ENCODE results near the gene EYA2. TPM values are rescaled to one million over a fixed set of nuclear protein-coding genes. Genes with fewer than 3 reads are reported as not detected.
A peak's percentile ranks its signal among the peaks of the same experiment; 100 is the strongest.

EYA2 gene
- total RNA-seq, 1 experiment from 2014 or later: 0.08 TPM

DNA sequence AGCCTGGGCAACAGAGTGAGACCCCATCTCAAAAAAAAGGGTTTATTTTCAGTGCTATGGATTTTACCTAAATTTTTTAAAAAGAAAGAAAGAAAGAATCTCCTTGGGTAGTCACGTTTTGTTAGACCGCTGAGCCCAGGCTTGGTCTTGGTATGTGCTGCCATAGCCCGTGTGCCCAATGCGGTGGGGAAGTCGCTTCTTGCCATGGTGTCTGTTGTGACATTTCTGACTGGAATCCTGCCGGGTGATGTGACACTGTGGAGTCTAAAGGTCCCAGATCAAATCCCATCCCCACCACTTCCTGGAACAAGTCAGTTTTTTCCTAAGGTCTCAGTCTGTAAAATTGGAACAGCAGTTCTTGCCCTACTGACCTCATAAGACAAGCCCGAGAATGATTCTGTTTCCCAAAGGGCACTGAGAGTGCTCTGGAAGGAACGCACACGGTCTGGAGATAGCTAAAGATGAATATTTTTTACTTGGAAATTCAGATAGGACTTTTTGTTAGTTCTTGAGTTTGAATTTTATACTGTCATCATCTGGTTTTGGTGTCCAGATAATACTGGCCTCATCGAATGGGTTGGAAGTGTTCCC, 225.8 kb downstream of the EYA2 start:
- H3K27ac ChIP-seq: no peak overlapping the region
- no peaks in the 10 kb centered on the region; the same call in 1 of the 2 replicates for H3K27me3 ChIP-seq (replicated peaks)
- H3K4me3 ChIP-seq: no peak overlapping the region
- no peak for DNase-seq (ENCODE audit: low read depth in 1 of 2, low spot score in 2 of 2)
- H3K4me1 ChIP-seq (replicated peaks): peaks cover 33% of the 10 kb centered on the region
- H3K36me3 ChIP-seq: no peaks in the 10 kb centered on the region
- H3K9me3 ChIP-seq (replicated peaks): no peaks in the 10 kb centered on the region

DNA sequence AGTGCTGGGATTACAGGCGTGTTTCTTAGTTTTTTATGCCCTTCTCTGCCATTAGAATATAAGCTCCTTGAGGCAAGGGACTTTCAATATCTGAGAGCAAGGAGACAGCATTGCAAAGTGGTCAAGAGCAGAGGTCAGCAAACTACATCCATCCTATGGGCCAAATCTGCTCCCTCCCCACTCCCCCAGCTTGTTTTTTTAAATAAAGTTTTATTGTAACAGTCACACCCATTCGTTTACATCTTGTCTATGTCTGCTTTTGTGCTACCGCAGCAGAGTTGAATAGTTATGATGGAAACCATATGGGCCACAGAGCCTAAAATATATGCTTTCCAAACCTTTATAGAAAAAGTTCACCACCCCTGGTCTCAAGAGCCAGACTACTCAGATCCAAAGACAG, 227.9 kb downstream of the EYA2 start:
- no peak for DNase-seq (ENCODE audit: low read depth in 1 of 2, low spot score in 2 of 2)
- H3K9me3 ChIP-seq (replicated peaks): no peaks in the 10 kb centered on the region
- peaks cover 49% of the 10 kb centered on the region for H3K4me1 ChIP-seq (replicated peaks)
- H3K36me3 ChIP-seq: no peaks in the 10 kb centered on the region
- no peak overlapping the region for H3K4me3 ChIP-seq
- H3K27ac ChIP-seq: no peak overlapping the region
- no peaks in the 10 kb centered on the region; the same call in 1 of the 2 replicates for H3K27me3 ChIP-seq (replicated peaks)

DNA sequence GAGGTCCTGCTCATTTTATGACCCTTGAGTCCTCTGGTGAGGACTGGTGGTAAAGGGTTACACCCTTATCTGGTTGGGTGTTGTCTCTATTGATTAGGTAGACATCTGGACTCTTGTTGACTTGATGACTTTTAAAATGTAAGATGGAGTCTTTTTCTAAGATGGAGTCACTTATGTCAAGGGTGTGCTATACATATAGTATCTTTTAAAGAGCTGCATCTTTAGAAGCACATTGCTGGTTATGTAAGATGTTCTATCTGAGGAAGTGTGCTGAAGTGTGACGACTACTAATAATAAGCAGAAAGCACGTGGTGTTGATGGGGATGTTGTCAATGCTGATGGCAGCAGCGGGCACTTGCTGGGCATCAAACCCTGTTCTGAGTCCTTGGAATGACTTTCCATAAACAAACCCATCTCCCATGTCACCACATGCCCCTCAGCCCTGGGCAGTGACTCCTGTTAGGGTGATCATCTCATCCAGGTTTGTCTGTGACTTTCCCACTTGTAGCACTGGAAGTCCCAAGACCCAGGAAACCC, 229.6 kb downstream of the EYA2 start:
- H3K9me3 ChIP-seq (replicated peaks): no peaks in the 10 kb centered on the region
- peak in 1 of 2 experiments; percentile 51 for DNase-seq (ENCODE audit: low read depth in 1 of 2, low spot score in 2 of 2)
- peak overlapping the region; percentile 86 for H3K27ac ChIP-seq
- no peaks in the 10 kb centered on the region; the same call in 1 of the 2 replicates for H3K27me3 ChIP-seq (replicated peaks)
- no peaks in the 10 kb centered on the region for H3K36me3 ChIP-seq
- no peak overlapping the region for H3K4me3 ChIP-seq
- H3K4me1 ChIP-seq (replicated peaks): peaks cover 39% of the 10 kb centered on the region

DNA sequence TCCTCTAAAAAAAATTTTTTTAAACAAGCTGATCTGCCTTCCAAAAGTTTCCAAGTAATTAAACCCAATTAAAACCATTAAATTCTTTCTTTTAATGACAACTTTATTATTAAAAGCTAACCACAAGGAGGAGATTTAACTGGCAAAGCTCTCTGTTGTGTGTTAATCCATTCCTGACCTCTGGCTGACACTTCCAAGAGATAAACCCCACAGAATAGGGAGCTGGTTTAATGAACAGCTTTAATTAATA, 230.8 kb downstream of the EYA2 start:
- H3K27me3 ChIP-seq (replicated peaks): no peaks in the 10 kb centered on the region; the same call in 1 of the 2 replicates
- H3K27ac ChIP-seq: peak overlapping the region; percentile 86
- DNase-seq (ENCODE audit: low read depth in 1 of 2, low spot score in 2 of 2): peak in 1 of 2 experiments; percentile 38

DNA sequence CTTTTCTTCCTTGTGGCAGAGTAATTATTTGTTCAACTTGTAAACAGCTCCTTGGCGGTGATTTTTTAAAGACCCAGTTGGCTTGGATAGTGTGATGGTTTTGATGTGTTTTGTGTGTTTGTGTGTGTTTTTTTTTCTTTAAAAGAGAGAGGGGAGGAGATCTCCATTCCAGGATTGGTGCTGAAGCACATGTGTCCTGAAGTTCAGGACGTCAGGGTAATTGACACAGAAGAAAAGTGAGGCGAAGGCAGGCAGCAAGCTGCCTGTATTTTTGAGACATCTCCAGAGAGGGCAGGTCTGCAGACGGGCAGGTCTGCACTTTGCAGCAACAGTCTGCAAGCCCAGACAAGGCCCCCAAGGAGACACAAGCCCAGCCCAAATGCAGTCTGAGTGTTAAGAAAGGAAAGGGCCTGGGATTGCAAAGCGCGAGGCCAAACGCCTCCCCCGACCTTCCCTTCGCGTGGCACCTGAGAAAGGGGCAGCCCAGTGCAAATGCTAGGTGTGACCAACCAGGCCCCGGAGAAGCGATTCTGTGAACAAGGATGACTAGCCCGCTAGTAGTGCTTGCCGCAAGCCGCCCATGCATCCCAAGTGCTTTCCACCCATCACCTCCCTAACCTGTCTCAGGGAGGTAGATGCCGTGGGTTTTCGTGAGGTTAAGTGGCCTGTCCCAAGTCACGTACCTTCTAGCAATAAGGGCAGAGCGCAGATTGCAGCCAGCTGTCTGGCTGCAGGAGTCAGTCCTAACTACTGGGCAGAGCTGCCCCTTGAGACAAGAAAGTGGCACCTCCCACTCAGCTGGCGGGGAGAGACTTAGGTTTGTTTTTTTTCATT, 231.3 kb downstream of the EYA2 start:
- no peak for DNase-seq (ENCODE audit: low read depth in 1 of 2, low spot score in 2 of 2)
- no peaks in the 10 kb centered on the region; the same call in 1 of the 2 replicates for H3K27me3 ChIP-seq (replicated peaks)
- H3K9me3 ChIP-seq (replicated peaks): no peaks in the 10 kb centered on the region
- H3K27ac ChIP-seq: peak overlapping the region; percentile 86
- no peaks in the 10 kb centered on the region for H3K36me3 ChIP-seq
- no peak overlapping the region for H3K4me3 ChIP-seq
- peaks cover 39% of the 10 kb centered on the region for H3K4me1 ChIP-seq (replicated peaks)

More for the DNA sequence above, 230.8 kb downstream of the EYA2 start:
- Histone ChIP-seq H3K9me3 (replicated peaks) (no peaks in the 10 kb centered on the region), H3K4me1 (replicated peaks) (peaks cover 39% of the 10 kb centered on the region), H3K36me3 (no peaks in the 10 kb centered on the region), H3K4me3 (no peak overlapping the region)

DNA sequence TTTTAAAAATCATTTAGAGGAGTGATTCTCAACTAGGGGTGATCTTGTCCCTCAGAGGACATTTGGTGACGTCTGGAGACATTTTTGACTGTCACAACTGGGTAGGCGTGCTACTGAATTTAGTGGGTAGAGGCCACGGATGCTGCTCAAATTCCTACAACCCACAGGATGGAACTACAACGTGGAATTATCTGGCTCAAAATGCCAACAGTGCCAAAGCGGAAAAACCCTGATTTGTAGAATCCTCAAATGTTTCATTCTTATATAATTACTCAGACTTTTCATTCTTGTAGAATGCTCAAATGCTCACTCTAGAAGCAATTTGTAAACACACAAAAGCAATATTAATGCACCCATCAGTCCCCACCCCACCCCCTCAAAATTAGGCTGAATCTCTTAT, 232.1 kb downstream of the EYA2 start:
- H3K27ac ChIP-seq: peak overlapping the region; percentile 86
- peaks cover 39% of the 10 kb centered on the region for H3K4me1 ChIP-seq (replicated peaks)
- H3K36me3 ChIP-seq: no peaks in the 10 kb centered on the region
- no peaks in the 10 kb centered on the region for H3K9me3 ChIP-seq (replicated peaks)
- H3K4me3 ChIP-seq: no peak overlapping the region
- H3K27me3 ChIP-seq (replicated peaks): no peaks in the 10 kb centered on the region; the same call in 1 of the 2 replicates
- DNase-seq (ENCODE audit: low read depth in 1 of 2, low spot score in 2 of 2): peak; percentile 64 to 68

DNA sequence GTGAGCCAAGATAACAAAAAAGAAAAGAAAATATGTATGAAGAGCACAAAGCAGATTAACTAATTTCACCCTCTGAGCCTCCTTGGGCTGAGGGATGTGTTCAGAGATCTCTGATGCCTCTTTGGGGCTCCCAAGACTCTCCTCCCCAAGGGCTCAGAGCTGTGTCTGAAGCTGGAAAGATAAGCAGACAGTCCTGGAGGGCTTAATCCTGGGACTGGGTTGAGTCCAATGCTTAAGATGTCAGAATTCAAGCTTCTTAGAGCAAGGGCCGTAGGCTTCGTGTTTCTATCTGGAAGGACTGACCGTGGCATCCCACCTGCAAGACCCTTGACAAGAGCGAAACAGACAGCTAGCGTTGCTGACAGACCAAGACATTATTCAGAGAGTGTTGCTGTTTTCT, 232.9 kb downstream of the EYA2 start:
- Histone ChIP-seq H3K4me1 (replicated peaks) (peaks cover 39% of the 10 kb centered on the region), H3K4me3 (no peak overlapping the region), H3K27ac (peak overlapping the region; percentile 86), H3K27me3 (replicated peaks) (no peaks in the 10 kb centered on the region; the same call in 1 of the 2 replicates), H3K36me3 (no peaks in the 10 kb centered on the region), H3K9me3 (replicated peaks) (no peaks in the 10 kb centered on the region)
- no peak for DNase-seq (ENCODE audit: low read depth in 1 of 2, low spot score in 2 of 2)

DNA sequence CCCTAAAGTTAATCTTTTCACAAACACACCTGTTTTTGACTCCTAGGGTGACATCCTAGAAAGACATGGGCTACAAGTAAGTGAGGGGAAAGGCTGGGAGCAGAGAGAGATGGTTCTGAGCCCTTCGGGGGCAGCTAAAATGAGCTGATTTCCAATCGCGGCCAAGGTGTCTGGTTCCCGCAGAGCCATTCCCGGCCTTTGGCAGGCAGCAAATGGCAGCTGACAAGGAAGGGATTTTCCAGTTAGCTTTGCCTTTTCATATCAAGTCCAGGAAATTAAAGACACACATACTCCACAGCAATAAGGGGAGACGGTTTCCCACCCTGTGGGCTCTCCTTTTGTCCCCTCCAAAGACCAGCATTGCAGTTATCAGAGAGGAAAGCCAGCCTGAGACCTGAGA, 233.4 kb downstream of the EYA2 start:
- H3K4me1 ChIP-seq (replicated peaks): peaks cover 39% of the 10 kb centered on the region
- DNase-seq (ENCODE audit: low read depth in 1 of 2, low spot score in 2 of 2): no peak
- no peaks in the 10 kb centered on the region for H3K36me3 ChIP-seq
- no peak overlapping the region for H3K4me3 ChIP-seq
- no peaks in the 10 kb centered on the region for H3K9me3 ChIP-seq (replicated peaks)
- H3K27me3 ChIP-seq (replicated peaks): no peaks in the 10 kb centered on the region; the same call in 1 of the 2 replicates
- no peak overlapping the region for H3K27ac ChIP-seq

DNA sequence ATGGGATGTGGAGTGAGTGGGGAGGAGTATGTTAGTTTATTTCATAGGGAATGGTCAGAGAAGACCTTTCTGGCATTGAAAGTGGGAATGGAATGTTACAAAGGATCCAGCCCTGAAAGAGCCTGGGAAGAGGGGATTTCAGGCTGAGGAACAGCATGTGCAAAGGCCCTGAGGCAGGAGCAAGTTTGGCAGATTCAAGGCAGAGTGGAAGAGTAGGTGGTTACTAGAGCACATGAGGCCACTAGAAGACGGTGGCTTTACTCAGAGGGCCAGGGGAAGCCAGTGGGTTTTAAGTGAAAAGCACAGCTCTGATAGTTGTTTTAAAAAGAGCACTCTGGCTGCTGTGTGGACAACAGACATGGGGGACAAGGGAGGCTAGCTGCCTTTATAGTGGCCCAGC, 234.7 kb downstream of the EYA2 start:
- H3K27me3 ChIP-seq (replicated peaks): no peaks in the 10 kb centered on the region; the same call in 1 of the 2 replicates
- H3K36me3 ChIP-seq: no peaks in the 10 kb centered on the region
- no peak for DNase-seq (ENCODE audit: low read depth in 1 of 2, low spot score in 2 of 2)
- H3K4me3 ChIP-seq: no peak overlapping the region
- peaks cover 45% of the 10 kb centered on the region for H3K4me1 ChIP-seq (replicated peaks)
- H3K9me3 ChIP-seq (replicated peaks): no peaks in the 10 kb centered on the region
- H3K27ac ChIP-seq: no peak overlapping the region

DNA sequence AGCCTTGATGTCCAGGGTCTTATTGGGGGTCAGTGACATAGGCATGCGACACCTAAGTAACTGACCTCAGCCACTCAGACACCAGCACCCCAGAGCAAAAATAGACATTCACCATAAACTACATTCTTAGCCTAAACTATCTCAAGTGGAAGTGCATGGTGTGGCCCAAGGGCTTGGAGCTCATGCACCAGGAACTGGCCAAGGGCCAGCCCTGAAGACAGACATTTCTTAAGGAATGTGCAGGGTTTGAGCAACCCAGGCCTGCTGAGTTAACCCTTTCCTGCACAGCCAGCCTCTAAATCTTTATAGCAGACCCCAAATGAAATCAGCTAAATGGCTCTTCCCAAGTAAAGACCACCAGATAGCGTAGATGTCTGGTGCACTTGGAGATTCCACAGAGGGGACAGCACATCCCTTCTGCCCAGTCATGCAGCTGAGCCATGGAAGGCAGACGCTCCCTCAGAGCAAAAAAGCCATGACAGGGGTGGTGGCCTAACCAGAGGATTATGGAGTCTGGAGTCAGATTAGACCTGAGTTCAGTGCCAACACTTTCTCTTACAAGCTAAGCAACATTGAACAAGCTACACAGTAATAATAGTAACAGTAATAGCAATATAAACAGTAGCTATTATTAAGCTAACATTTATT, 239.3 kb downstream of the EYA2 start:
- no peak overlapping the region for H3K4me3 ChIP-seq
- H3K27ac ChIP-seq: no peak overlapping the region
- peak; percentile 41 to 67 for DNase-seq (ENCODE audit: low read depth in 1 of 2, low spot score in 2 of 2)
- no peaks in the 10 kb centered on the region for H3K27me3 ChIP-seq (replicated peaks)
- no peaks in the 10 kb centered on the region for H3K36me3 ChIP-seq
- H3K4me1 ChIP-seq (replicated peaks): peaks cover 31% of the 10 kb centered on the region
- H3K9me3 ChIP-seq (replicated peaks): no peaks in the 10 kb centered on the region

DNA sequence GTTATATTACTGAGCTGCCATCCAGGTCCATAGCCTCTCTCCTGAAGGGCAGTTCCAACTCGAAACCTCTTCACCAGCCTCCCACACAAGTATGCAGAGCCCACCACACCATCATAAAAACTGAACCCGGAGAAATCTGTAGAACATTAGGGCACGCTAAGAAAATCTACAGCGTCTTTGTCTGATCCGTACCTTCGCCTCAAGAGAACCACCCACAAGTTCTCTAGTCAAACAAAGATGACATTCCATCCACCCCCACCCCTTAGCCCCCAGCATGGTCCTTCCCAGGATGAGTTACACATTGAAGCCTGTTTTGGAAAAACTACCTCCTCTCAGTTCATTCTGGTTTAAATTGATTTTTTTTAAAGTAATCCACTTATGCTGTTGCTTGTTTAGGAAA, 242.1 kb downstream of the EYA2 start:
- H3K36me3 ChIP-seq: no peaks in the 10 kb centered on the region
- H3K27me3 ChIP-seq (replicated peaks): no peaks in the 10 kb centered on the region
- H3K4me1 ChIP-seq (replicated peaks): peaks cover 31% of the 10 kb centered on the region
- peak overlapping the region; percentile 57; the same call in 1 of the 2 replicates for H3K27ac ChIP-seq
- H3K4me3 ChIP-seq: no peak overlapping the region
- H3K9me3 ChIP-seq (replicated peaks): peaks cover 4% of the 10 kb centered on the region; the same call in 1 of the 2 replicates
- no peak for DNase-seq (ENCODE audit: low read depth in 1 of 2, low spot score in 2 of 2)

DNA sequence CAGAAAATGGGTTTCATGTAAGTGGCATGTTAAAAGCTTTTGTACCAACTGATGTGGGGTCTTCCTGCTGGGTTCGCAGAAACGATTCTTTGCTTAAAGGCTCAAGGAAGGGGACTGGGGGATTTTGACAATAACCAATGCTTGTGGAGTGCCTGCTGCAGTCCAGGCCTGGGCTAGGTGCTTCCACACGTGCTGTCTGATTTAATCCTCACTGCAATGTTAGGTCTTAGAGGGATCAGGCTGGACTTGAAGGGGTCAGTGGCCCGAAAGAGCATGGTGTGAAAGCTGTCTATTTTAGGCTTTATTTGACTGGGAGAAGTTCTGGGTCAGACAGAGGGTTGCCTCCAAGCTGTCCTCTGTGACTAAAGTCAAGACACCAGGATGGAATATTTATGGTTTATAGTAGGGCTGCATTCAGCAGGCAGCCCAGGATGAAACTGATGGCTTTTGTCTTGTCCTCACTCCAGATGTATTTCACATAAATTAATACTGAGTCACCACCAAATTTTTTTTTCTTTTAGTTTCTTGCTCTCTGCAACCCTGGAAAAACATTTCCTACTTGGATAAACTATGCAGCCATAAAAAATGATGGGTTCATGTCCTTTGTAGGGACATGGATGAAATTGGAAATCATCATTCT, 242.7 kb downstream of the EYA2 start:
- peak in 1 of 2 experiments; percentile 41 for DNase-seq (ENCODE audit: low read depth in 1 of 2, low spot score in 2 of 2)
- Histone ChIP-seq H3K9me3 (replicated peaks) (peaks cover 4% of the 10 kb centered on the region; the same call in 1 of the 2 replicates), H3K4me3 (no peak overlapping the region), H3K27me3 (replicated peaks) (no peaks in the 10 kb centered on the region), H3K4me1 (replicated peaks) (peaks cover 31% of the 10 kb centered on the region), H3K27ac (peak overlapping the region; percentile 57; the same call in 1 of the 2 replicates), H3K36me3 (no peaks in the 10 kb centered on the region)

DNA sequence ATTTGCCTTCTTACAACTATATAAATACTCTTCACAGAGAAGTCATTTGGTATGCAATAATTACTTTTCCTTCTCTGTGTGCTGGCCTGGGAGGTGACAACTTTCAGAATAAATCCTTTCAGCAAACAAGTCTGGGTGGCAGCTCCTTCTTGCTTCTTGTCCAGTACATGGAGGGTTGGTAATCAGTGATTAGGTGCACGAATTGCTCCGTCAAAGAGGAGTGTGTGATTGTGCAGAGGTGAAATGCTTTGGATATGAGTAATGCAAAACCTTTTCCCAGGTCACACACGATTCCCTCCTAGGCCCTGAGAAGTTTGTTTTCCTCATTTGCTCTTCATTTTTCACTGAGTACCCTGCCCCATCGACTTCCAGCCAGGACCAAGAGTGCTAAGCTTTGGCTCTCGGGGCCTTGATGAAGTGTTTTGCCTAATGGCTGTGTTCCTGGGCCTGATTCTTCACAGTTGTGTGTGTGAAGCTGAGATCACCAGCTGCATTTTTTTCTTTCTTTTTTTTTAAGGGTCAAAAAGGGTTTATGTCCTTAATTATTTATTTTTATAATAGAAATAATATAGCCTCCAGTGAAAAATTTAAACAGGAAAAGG, 245.4 kb downstream of the EYA2 start:
- peaks cover 4% of the 10 kb centered on the region; the same call in 1 of the 2 replicates for H3K9me3 ChIP-seq (replicated peaks)
- H3K36me3 ChIP-seq: no peaks in the 10 kb centered on the region
- H3K4me3 ChIP-seq: no peak overlapping the region
- H3K27ac ChIP-seq: no peak overlapping the region
- peaks cover 17% of the 10 kb centered on the region for H3K4me1 ChIP-seq (replicated peaks)
- no peaks in the 10 kb centered on the region for H3K27me3 ChIP-seq (replicated peaks)
- no peak for DNase-seq (ENCODE audit: low read depth in 1 of 2, low spot score in 2 of 2)

All from SJSA1 (cell line).